Esophagus squamous epithelium (tissue), 5 donors: Measurements from ENCODE around the gene COPG2. TPM values are rescaled to one million over a fixed set of nuclear protein-coding genes. Genes with fewer than 3 reads are reported as not detected.

Experiments used
- DNase-seq: peaks from one replicate; lab custom pipeline; 2025; lab: John Stamatoyannopoulos, UW
- H3K27ac ChIP-seq, 4 donors: fragments of 200-600 bp; sonication (generic); one replicate each; pipeline ENCODE4 v1.5.1; 2016 to 2019; ENCODE audit warnings: mild to moderate bottlenecking in 1 of 4
- H3K27me3 ChIP-seq, 4 donors: fragments of 200-600 bp; sonication (generic); 1 replicate in 3 of 4; 2 replicates in 1 of 4; pipeline versions ENCODE4 v1.5.1 to v1.6.0; 2017 to 2021; ENCODE audit warnings: antibody characterized with exemption in 1 of 4
- H3K36me3 ChIP-seq, 3 donors: fragments of 200-600 bp; sonication (generic); one replicate each; pipeline ENCODE4 v1.5.1; 2016 to 2019
- H3K4me1 ChIP-seq, 3 donors: fragments of 200-600 bp; sonication (generic); one replicate each; pipeline ENCODE4 v1.5.1; 2017 to 2019
- H3K4me3 ChIP-seq, 4 donors: fragments of 200-600 bp; sonication (generic); 1 replicate in 3 of 4; 2 replicates in 1 of 4; pipeline ENCODE4 v1.5.1; 2016 to 2019; ENCODE audit warnings: mild to moderate bottlenecking in 2 of 4, moderate library complexity in 1 of 4
- H3K9me3 ChIP-seq, 3 donors: fragments of 200-600 bp; sonication (generic); one replicate each; pipeline ENCODE4 v1.5.1; 2016 to 2019
- CTCF ChIP-seq, 6 experiments: fragments of 450-650 bp in 4 of 6; fragments of 200-600 bp in 2 of 6; sonication (generic) in 2 of 6; IDR thresholded peaks; one replicate each; pipeline ENCODE4 v1.5.1; 2016 to 2019; ENCODE audit warnings: antibody characterized with exemption in 6 of 6, mild to moderate bottlenecking in 4 of 6, moderate library complexity in 4 of 6
- POLR2A ChIP-seq, 4 donors: fragments of 450-650 bp; IDR thresholded peaks; one replicate each; pipeline ENCODE4 v1.6.1; 2017; ENCODE audit warnings: antibody characterized with exemption in 4 of 4, mild to moderate bottlenecking in 4 of 4, moderate library complexity in 3 of 4
- WGBS, 2 donors: methylation state at CpG; one replicate each; pipeline ENCODE4 v1.1.5; 2018; 5-methylcytosine and 5-hydroxymethylcytosine counted together
- intact Hi-C: fragments of 100-400 bp; cut with DNase I; formaldehyde crosslinking; loops from one replicate; pipeline ENCODE4 v1.15.0; 2022
- total RNA-seq, 4 donors: library from RNA; depleted of rRNA; stranded (reverse); fragments of >200 nt; gene quantifications; one replicate each; pipeline ENCODE4 v1.1.0, GENCODE V29; 2016
- donor health status: DM: yes; HTN: yes; CAD: no.

Gene COPG2
- total RNA-seq, 4 donors from 2014 or later, result 12.3 to 28.2 (median 17.8) TPM

- WGBS, 2 donors, result 77 to 100% methylated on average over 1 of the region's 1 CpG
- DNase-seq, result no peak
- H3K27me3 ChIP-seq, result peaks cover 0 to 39% (median 0%) of the 10 kb centered on the region in 4 donors
- H3K9me3 ChIP-seq, result peaks cover 0 to 3% (median 0%) of the 10 kb centered on the region in 3 donors
- H3K27ac ChIP-seq, result no peak overlapping the region
- no peak for TF ChIP-seq CTCF (IDR thresholded peaks at IDR 0.05)
- TF ChIP-seq POLR2A (IDR thresholded peaks at IDR 0.05), result no peak
- intact Hi-C loops, result no loop called here
- H3K36me3 ChIP-seq, result no peaks in the 10 kb centered on the region
- H3K4me1 ChIP-seq, result peaks cover 7 to 14% (median 9%) of the 10 kb centered on the region in 3 donors
- no peak overlapping the region for H3K4me3 ChIP-seq
These were observed 186.7 kb downstream of the COPG2 start for GRCh38 chr7:130481898-130482297.

GRCh38 chr7:130479716-130480400, 188.7 kb downstream of the COPG2 start:
- Histone ChIP-seq H3K4me1 (no peaks in the 10 kb centered on the region), H3K27me3 (peaks cover 0 to 19% (median 0%) of the 10 kb centered on the region in 4 donors), H3K9me3 (peaks cover 0 to 3% (median 0%) of the 10 kb centered on the region in 3 donors), H3K4me3 (no peak overlapping the region), H3K27ac (no peak overlapping the region), H3K36me3 (no peaks in the 10 kb centered on the region)
- no peak for DNase-seq
- WGBS, 2 donors, result 71% methylated on average over 1 of the region's 1 CpG
- TF ChIP-seq CTCF (IDR thresholded peaks at IDR 0.05) (no peak), POLR2A (IDR thresholded peaks at IDR 0.05) (no peak)
- intact Hi-C loops, result no loop called here

GRCh38 chr7:130478991-130479390, 189.6 kb downstream of the COPG2 start:
- 81 to 89% methylated on average over 3 of the region's 3 CpGs for WGBS, 2 donors
- Histone ChIP-seq H3K9me3 (peaks cover 0 to 3% (median 0%) of the 10 kb centered on the region in 3 donors), H3K36me3 (no peaks in the 10 kb centered on the region), H3K4me3 (no peak overlapping the region), H3K27me3 (peaks cover 0 to 12% (median 0%) of the 10 kb centered on the region in 4 donors), H3K27ac (no peak overlapping the region), H3K4me1 (no peaks in the 10 kb centered on the region)
- DNase-seq, result no peak
- no peak for TF ChIP-seq POLR2A (IDR thresholded peaks at IDR 0.05)
- TF ChIP-seq CTCF (IDR thresholded peaks at IDR 0.05), result no peak
- intact Hi-C loops, result no loop called here

- no peak for DNase-seq
- no peak overlapping the region for H3K4me3 ChIP-seq
These were observed 192.0 kb downstream of the COPG2 start for GRCh38 chr7:130476297-130477150.

More at GRCh38 chr7:130476297-130477150, 192.0 kb downstream of the COPG2 start:
- intact Hi-C loops, result no loop called here
- TF ChIP-seq CTCF (IDR thresholded peaks at IDR 0.05), result no peak
- TF ChIP-seq POLR2A (IDR thresholded peaks at IDR 0.05), result no peak
- Histone ChIP-seq H3K27ac (no peak overlapping the region), H3K4me1 (no peaks in the 10 kb centered on the region), H3K36me3 (no peaks in the 10 kb centered on the region), H3K9me3 (peaks cover 0 to 3% (median 0%) of the 10 kb centered on the region in 3 donors), H3K27me3 (no peaks in the 10 kb centered on the region)
- WGBS, 2 donors, result 67 to 71% methylated on average over 9 of the region's 9 CpGs
